ENCODE results near the gene OPN1LW.

The OPN1LW gene

DNA sequence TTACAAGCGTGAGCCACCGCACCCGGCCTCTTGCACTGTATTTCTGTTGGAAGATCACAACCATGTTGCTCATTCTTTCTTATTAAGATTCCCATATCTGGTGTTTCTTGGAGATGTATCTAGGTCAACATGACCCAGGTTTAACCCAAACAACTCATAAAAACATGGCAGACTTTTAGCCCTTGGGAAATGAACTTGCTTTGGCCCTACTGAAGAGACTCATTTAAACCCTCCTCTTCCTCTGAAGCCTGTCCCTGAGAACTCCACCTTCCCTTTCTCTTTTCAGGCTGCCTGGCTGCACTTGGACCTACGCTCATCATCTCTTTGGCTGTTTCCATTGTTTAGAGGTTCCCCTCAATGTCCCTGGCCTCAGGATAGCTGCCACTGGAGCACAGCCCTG is 22.8 kb upstream of the OPN1LW start:
- DNase-seq = no peak
- TF ChIP-seq GATA1 (IDR thresholded peaks at IDR 0.05; ENCODE audit: low read depth, low read length) = no peak
- no peak for TF ChIP-seq POLR2A (IDR thresholded peaks at IDR 0.05; ENCODE audit: low read length)

DNA sequence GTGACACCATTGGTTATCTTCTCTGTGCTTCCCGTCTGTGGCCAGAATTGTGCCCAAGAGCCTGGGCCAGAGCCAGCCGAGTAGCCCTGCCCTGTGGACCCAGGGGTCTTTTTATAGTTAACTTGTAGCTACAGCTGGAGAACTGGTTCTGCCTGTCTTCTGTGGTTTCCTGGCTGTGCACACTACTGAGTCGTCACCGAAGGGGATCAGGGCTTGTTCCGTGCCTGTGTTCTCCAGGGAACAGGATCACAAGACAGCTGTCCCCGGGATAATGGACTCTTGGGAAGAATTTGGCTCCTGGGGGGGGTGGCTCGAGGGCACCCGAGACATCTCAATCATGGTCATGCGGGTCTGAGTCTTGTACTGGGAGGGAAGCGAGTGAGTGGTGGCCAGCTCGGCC is 22.1 kb upstream of the OPN1LW start:
- DNase-seq = no peak
- TF ChIP-seq POLR2A (IDR thresholded peaks at IDR 0.05; ENCODE audit: low read length) (no peak), GATA1 (IDR thresholded peaks at IDR 0.05; ENCODE audit: low read depth, low read length) (no peak)

DNA sequence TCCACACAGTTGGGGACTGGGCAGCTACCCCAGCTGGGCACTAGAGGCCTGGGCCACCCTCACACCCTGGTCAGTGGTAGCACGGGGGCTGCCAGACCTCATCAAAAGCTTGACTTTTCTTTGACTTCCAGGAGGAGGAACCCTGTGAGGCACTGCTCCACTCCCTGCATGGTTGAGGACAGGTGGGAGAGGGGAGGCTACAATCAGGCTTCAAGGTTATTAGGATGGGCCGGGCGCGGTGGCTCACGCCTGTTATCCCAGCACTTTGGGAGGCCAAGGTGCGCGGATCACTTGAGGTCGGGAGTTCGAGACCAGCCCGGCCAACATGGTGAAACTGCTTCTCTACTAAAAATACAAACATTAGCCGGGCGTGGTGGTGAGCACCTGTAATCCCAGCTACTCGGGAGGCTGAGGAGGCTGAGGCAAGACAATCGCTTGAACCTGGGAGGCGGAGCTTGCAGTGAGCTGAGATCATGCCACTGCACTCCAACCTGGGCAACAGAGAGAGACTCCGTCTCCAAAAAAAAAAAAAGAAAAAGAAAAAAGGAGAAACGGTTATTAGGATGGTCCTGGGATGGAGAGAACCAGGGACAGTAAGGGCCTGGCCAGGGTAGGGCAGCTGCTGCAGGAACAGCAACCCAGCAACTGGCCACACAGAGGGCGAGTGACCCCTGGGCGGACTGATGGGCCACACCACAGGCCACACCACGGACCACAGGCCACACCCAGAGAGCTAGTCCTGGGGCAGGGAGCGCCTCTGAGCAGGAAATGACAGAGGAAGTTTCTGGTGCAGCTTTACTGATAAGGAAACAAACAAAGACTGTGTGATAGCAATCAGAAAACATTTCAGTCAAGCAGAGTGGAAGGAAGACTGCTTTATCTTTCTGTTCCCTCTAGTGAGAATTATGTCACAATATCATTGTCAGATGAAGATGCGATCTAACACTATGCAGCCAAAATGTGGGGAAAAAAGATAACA is 20.5 kb upstream of the OPN1LW start:
- DNase-seq = peak; percentile 3 to 64
- TF ChIP-seq POLR2A (IDR thresholded peaks at IDR 0.05; ENCODE audit: low read length) (no peak), GATA1 (IDR thresholded peaks at IDR 0.05; ENCODE audit: low read depth, low read length) (no peak)

DNA sequence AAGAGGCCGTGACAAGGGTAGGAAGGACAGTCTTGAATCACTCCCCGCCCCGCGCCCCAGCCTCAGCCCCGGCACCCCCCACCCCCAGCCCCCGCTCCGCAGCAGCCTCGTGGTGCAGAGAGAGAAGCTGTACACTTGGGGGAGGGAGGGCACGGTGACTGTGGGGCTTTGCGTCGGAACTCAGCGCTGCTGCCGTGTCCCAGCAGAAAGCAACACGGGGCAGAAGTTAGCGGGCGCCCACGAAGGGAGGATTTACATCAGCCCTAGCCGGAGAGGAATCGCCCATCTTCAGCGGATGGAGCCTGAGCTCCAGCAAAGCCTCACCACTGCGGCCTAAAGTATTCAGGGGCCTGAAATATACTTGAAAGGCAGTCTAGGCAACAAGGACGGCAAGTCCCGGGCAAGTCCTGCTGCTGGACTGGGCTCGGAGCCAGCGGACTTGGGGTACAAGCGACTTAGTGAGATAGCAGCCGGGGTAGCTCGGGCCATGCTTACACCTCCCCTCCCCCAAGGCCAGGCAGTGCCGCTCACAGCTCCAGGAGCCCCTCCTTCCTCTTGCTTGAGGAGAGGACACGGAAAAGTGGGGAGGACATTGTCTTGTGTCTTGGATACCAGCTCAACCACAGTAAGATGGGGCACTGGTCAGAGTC is 18.5 kb upstream of the OPN1LW start:
- DNase-seq = peak in 1 of 2 experiments; percentile 1
- TF ChIP-seq POLR2A (IDR thresholded peaks at IDR 0.05; ENCODE audit: low read length) = no peak

DNA sequence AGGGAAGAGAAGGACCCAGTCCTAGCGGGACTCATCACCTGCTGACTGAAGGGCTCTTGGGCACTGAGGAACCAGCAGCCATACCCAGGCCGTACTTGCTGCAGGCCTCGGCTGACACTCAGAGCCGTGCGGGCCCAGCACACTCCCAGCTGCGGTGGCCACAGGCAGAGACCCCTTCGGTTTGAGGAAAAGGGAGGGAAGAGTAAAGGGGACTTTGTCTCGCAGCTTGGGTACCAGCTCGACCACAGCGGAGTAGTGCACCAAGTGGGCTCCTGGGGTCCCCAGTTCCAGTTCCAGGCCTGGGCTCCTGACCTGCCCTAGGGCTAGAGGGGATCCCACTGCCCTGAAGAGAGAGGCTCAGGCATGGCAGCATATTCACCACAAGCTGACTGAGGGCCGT is 17.9 kb upstream of the OPN1LW start:
- TF ChIP-seq GATA1 (IDR thresholded peaks at IDR 0.05; ENCODE audit: low read depth, low read length) (no peak), POLR2A (IDR thresholded peaks at IDR 0.05; ENCODE audit: low read length) (no peak)
- no peak for DNase-seq

DNA sequence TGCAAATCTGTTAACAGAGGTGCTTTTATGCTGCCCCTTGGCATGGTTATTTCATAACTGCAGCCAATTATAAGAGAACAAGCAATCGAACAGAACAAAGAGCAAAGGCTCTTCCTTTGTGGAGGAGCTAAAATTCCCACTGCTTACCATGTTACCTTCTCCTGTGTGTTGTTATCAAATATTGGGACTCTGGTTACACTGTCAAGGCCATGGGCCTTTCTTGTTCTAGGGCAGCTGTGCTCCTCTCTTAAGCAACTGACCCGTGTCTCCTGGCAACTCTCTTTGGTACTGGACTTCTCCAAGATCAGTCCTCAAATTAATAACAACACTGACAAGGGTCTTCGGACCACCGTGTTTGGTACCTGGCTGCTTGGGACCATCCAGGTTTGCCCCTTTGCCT is 12.1 kb upstream of the OPN1LW start:
- no peak for DNase-seq

DNA sequence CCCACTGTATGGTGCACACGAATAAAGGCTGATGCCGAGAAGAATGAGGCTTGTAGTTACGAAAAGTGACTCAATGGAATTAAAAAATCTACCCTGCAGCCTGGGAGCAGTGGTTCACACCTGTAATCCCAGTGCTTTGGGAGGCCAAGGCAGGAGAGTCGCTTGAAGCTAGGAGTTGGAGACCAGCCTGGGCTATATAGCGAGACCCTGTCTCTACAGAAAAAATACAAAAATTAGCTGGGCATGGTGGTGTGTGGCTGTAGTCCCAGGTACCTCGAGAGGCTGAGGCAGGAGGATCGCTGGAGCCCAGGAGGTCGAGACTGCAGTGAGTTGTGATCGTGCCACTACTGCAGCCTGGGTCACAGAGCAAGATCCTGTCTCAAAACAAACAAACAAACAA is 11.7 kb upstream of the OPN1LW start:
- no peak for DNase-seq
- TF ChIP-seq GATA1 (IDR thresholded peaks at IDR 0.05; ENCODE audit: low read depth, low read length) (no peak), POLR2A (IDR thresholded peaks at IDR 0.05; ENCODE audit: low read length) (no peak)

More for the DNA sequence above, 12.1 kb upstream of the OPN1LW start:
- no peak for TF ChIP-seq GATA1 (IDR thresholded peaks at IDR 0.05; ENCODE audit: low read depth, low read length)
- no peak for TF ChIP-seq POLR2A (IDR thresholded peaks at IDR 0.05; ENCODE audit: low read length)

DNA sequence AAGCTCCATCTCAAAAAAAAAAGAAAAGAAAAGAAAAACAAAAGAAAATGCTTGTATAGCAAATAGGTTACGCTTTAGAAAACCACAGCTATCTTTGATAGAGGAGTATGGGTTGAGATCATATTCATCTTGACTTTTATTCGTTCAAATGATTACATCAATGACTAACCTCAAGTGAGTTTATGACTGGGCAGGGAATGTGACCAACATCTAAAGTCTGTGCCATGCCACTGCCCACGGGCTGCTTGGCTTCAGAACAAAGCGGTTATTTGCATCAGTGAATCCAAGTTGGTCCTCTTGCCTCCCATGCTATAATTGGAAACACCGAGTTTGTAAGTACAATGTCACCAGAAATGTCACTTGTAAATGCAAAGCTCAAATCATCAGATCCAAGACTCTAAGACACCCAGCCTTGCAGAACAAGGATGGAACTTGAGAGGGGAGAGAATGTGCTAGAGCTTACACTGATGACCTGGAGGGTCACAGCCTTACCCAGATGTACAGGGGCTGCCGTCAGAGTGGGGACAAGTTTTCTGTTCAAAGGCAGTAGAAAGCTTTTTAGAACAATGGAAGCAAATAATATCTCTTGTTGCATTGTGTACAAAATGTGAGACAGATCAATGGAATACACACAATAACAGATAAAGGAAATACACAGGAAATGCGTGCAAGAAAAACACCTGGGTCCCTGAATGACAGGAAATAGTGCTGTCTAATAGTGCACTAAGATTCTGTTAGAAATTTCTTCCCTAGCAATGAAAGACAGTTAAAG is 8.4 kb upstream of the OPN1LW start:
- TF ChIP-seq POLR2A (IDR thresholded peaks at IDR 0.05; ENCODE audit: low read length) = no peak
- TF ChIP-seq GATA1 (IDR thresholded peaks at IDR 0.05; ENCODE audit: low read depth, low read length) = no peak
- no peak for DNase-seq

DNA sequence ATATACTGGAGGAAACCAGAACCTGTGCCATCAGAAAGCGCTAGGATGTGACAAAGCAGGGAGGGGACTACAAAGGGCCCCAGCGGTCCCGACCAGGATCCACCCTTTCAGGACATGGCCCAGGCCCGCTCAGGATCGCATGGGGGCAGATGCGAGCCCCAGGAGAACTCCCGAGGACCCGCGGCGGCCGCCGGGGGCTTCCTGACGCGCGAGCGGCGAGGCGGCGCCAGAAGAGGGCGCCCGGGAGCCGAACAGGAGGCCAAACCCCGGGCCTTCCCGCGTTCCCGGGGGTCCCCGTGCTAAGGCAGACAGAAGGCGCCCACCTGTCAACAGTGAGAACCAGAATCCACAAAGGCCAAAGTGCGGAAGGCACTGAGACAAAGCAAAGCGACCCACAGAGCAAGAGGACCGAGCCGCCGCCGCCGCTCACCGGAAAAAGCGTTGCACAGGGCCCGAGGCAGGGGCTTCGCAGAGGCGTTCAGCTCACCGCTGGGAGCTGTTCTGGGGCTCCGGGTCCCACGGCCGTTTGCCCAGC is 7.3 kb upstream of the OPN1LW start:
- DNase-seq = peak; percentile 71 to 79
- TF ChIP-seq POLR2A (IDR thresholded peaks at IDR 0.05; ENCODE audit: low read length) (no peak), GATA1 (IDR thresholded peaks at IDR 0.05; ENCODE audit: low read depth, low read length) (no peak)

DNA sequence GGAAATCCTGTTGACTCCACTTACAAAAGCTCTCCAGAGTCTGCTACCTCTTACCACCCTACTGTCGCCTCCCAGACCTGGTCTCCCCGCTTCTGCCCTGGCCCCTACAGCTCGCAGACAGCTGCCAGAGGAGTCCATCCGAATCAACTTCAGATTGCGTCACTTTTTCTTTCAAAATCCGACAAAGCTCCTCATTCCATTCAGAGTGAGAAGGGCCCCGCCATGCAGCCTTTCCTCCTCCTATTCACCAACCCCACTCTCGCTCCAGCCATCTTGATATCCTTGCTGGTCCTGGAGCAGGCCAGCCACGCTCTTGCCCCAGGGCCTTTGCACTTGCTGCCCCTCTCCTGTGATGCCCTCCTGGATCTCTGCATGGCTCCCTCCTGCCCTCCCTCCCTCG is 5.2 kb upstream of the OPN1LW start:
- TF ChIP-seq GATA1 (IDR thresholded peaks at IDR 0.05; ENCODE audit: low read depth, low read length) (no peak), POLR2A (IDR thresholded peaks at IDR 0.05; ENCODE audit: low read length) (no peak)
- no peak for DNase-seq

DNA sequence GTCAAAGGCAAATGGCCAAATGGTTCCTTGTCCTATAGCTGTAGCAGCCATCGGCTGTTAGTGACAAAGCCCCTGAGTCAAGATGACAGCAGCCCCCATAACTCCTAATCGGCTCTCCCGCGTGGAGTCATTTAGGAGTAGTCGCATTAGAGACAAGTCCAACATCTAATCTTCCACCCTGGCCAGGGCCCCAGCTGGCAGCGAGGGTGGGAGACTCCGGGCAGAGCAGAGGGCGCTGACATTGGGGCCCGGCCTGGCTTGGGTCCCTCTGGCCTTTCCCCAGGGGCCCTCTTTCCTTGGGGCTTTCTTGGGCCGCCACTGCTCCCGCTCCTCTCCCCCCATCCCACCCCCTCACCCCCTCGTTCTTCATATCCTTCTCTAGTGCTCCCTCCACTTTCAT is 3.8 kb upstream of the OPN1LW start:
- TF ChIP-seq GATA1 (IDR thresholded peaks at IDR 0.05; ENCODE audit: low read depth, low read length) (no peak), POLR2A (IDR thresholded peaks at IDR 0.05; ENCODE audit: low read length) (no peak)
- DNase-seq = no peak

DNA sequence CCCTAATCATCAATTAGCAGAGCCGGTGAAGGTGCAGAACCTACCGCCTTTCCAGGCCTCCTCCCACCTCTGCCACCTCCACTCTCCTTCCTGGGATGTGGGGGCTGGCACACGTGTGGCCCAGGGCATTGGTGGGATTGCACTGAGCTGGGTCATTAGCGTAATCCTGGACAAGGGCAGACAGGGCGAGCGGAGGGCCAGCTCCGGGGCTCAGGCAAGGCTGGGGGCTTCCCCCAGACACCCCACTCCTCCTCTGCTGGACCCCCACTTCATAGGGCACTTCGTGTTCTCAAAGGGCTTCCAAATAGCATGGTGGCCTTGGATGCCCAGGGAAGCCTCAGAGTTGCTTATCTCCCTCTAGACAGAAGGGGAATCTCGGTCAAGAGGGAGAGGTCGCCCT is 3.3 kb upstream of the OPN1LW start:
- no peak for DNase-seq
- TF ChIP-seq GATA1 (IDR thresholded peaks at IDR 0.05; ENCODE audit: low read depth, low read length) = no peak
- no peak for TF ChIP-seq POLR2A (IDR thresholded peaks at IDR 0.05; ENCODE audit: low read length)

DNA sequence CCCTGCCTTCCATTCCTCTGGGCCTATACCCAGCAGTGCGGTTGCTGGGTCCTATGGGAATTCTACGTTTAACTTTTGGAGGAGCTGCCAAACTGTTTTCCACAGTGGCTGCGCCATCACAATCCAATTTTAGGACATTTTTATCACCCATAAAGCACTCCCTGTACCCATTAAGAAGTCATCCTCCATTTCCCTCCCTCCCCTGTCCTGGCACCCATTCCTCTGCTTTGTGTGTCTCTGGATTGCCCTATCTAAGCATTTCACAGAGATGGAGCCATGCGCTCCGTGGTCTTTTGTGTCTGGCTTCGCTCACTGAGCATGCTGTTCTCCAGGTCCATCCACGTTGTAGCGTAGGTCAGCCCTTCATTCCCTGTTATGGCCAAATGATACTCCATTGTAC is 1.7 kb upstream of the OPN1LW start:
- no peak for TF ChIP-seq GATA1 (IDR thresholded peaks at IDR 0.05; ENCODE audit: low read depth, low read length)
- no peak for TF ChIP-seq POLR2A (IDR thresholded peaks at IDR 0.05; ENCODE audit: low read length)
- no peak for DNase-seq

All from erythroblast (primary cell).